Adipose tissue (tissue), 3 donors: ENCODE measurements around the gene SLC39A8. TPM values are rescaled to one million over a fixed set of nuclear protein-coding genes. Genes with fewer than 3 reads are reported as not detected.
"Not testable (repeated sequence)": the region's sequence is repeated elsewhere in the genome, so short reads cannot be mapped to it uniquely, and the experiment has no call there.

Experiments used
- H3K27ac ChIP-seq: one replicate; pipeline ENCODE4 v1.5.1; 2013; ENCODE audit warnings: low read depth, low read length
- WGBS, 3 donors: extraction: QIAGEN DNeasy Blood & Tissue Kit; methylation state at CpG; one replicate each; pipeline ENCODE4 v1.1.7; 2013; 5-methylcytosine and 5-hydroxymethylcytosine counted together
- polyA plus RNA-seq, 3 donors: library from polyadenylated mRNA; stranded (reverse); fragments of 200-250 nt; gene quantifications; one replicate each; pipeline ENCODE4 v1.2.3, GENCODE V29; 2013
- donor health status: healthy with polysubstance abuse.
- donor health status: Bipolar disorder and iron deficiency.
- donor health status: healthy.

SLC39A8 gene
- polyA plus RNA-seq, 3 donors = 7.0 to 25.4 (median 23.8) TPM

DNA sequence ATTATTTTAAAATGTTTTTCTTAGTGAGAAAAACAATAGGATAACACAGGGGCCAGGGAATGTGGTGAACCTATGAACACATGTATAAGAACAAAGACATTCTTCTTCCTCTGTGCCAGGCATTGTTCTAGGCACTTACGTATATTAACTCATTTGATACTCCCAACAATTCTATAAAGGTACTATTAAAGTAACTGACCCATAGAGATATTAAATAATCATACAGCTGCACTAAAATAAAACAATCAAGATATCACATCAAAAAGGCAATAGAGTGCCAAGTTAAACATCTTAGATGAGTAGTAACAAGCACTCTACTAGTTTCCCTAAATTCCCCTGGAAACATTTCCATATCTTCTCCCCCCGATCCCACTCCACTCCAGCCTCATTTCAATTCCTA, 33.4 kb downstream of the SLC39A8 start:
- WGBS, 3 donors = 72 to 96% (median 80%) methylated on average over 2 of the region's 2 CpGs
- H3K27ac ChIP-seq = no peak overlapping the region

DNA sequence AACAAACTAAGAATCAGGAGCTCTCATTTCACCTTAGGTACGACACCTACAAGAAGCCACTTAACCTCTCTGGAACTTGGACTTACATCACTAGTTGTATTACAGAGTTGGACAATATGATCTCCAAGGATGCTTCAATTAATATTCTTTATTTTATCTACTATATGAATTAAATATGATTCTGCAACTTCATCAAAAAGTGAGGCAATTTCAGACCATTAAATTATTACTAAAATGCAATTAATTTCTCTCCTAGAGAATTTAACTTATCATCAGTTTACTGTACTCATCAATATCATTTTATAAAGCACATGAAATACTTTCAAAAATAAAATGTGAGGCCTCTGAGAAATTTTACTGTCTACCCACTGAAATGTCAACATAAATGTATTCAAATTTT, 33.9 kb downstream of the SLC39A8 start:
- 91 to 98% (median 91%) methylated on average over 1 of the region's 1 CpG for WGBS, 3 donors

DNA sequence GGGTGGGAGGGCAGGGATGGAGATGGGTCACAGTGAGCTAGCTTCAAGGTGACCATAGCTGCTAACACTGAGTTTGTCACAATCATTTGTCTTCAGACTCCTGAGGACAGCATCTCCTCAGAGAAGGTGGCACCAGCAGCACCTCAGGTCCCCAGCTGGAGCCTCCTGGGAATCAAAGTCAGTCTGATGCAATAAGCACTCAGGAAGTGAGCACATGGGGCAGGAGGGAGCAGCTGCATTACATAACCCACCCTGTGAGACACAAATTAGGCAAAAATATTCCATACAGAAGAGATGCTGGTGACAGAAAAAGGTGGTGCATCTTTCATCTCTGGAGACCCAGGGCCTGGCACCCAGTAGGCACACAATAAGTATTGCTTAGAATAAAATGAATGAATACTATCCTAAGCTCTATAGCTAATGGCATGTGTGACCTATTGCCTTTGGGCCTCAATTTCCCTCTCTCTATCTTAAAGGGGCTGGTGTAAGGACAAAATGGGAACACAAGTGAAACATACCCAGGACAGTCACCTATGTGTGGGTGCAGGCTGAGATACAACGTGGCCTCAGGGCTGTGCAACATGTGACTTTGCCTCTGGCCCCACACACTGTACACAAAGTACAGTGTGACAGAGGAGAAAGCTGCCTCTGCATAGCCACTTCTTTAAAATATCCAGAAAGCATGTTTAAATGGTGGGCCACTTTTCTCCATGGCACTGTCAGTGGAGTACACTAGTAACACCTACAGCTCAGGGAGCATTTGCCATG, 37.1 kb downstream of the SLC39A8 start:
- no peak overlapping the region for H3K27ac ChIP-seq
- 48 to 90% (median 55%) methylated on average over 1 of the region's 1 CpG for WGBS, 3 donors

More for the DNA sequence above, 33.9 kb downstream of the SLC39A8 start:
- H3K27ac ChIP-seq = no peak overlapping the region

DNA sequence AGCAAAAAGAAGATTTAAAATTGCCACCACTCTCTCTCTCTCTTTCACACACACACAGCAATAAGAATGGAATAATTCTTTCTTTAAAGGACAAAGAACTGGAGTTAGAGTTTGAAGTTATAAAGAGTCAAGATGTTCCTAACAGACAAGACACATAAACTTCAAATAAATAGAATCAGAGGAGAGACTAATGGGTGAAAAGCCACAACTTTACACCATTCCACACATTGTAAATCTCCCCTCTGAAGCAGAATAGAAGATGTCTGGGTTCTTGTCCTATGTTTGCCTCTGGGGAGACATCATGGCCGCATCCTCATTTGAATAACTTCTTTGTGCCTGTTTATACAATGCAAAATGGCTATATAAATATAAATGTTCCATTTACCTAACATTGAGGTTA, 39.6 kb downstream of the SLC39A8 start:
- no peak overlapping the region for H3K27ac ChIP-seq
- 96 to 100% (median 97%) methylated on average over 1 of the region's 1 CpG for whole genome bisulfite sequencing, 3 donors

DNA sequence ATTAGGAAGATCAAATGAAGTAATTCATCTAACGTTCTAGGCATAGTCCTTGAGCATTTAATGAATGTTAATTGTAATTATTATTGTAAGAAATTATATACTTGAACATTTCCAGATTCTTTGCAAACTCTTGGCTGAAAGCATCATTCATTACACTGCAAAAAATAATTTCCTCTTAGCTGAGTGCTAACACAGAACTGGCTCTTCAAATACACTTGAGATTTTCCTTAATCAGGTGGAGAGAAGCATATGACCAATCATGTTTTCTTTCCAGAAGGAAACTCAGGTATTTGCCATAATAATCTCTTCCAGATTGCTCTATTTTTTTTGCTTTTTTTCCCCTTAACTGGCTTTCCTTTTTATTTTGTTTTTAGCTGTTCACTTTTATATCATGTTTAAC, 42.5 kb downstream of the SLC39A8 start:
- 66 to 72% (median 70%) methylated on average over 1 of the region's 1 CpG for WGBS, 3 donors
- no peak overlapping the region for H3K27ac ChIP-seq

DNA sequence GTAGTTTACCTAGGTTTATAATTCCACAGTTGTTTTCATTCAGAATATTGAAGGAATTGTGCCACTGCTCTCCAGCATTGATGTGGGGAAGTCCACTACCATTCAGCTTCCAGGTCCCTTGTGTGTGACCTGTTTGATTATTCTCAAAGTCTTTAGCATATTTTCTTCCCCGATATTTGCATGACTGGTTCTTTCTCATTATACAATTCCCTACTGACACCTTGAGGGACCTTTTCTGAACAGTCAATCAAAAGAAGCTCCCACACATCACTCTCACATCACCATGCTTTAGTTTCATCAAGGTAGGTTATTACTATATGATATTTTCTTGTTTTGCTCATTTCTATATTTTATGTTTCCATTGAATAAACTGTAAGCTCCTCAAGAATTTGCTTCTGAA, 44.1 kb downstream of the SLC39A8 start:
- no peak overlapping the region for H3K27ac ChIP-seq
- WGBS, 3 donors = 90 to 97% (median 92%) methylated on average over 1 of the region's 1 CpG

DNA sequence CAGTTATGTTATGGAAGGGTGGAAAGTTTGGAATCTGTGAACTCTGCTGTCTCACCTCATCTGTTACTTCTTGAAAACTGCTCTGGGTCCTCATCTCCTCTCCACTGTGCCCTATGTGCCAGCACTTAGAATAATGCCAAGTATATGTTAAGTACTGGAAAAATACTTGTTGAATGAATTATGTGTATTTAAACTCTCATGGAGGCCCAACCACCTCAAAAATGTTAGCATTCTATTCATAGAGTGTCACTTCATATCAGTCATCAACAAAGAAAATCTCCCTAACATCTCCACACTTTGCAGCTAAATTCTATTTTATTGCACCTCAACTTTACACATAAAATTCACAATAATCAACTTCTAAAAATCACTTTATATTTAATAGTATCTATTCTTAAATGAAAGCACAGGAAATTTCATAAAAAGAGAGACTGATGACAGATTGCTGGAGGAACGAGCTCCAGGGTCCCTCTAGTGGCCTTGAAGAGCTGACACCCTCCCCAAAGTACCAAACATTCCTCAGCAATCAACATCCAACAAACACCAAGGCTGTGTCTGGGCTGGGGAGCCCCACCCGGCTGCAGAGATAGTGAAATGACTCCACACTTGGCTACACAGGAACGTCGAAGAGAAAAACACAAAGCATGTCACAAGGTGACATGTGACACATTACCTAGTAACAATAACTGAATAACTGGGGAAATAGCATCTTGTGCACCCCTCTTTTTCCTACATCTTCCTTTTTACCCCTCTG, 45.8 kb downstream of the SLC39A8 start:
- no peak overlapping the region for H3K27ac ChIP-seq
- 15 to 23% (median 21%) methylated on average over 4 of the region's 4 CpGs for WGBS, 3 donors

DNA sequence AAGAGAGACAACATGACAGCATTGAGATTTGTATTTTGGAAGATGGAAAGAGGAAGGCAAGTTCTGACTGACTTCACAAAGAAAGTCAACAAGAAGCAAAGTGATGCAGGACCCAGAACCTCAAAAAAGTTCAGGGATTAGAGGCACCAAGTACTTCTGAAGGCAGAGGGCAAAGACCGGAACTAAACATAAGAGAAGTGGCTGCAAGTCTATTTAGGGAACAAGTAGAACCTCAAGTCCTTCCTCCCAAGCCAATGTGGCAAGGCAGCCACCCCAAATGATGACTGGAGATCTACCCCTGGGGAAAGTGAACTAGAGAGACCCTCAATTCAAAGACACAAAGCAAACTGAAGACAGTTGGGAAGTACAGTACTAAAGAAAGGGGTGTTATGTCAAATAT, 46.6 kb downstream of the SLC39A8 start:
- no peak overlapping the region for H3K27ac ChIP-seq
- 58 to 100% (median 63%) methylated on average over 1 of the region's 1 CpG for WGBS, 3 donors

DNA sequence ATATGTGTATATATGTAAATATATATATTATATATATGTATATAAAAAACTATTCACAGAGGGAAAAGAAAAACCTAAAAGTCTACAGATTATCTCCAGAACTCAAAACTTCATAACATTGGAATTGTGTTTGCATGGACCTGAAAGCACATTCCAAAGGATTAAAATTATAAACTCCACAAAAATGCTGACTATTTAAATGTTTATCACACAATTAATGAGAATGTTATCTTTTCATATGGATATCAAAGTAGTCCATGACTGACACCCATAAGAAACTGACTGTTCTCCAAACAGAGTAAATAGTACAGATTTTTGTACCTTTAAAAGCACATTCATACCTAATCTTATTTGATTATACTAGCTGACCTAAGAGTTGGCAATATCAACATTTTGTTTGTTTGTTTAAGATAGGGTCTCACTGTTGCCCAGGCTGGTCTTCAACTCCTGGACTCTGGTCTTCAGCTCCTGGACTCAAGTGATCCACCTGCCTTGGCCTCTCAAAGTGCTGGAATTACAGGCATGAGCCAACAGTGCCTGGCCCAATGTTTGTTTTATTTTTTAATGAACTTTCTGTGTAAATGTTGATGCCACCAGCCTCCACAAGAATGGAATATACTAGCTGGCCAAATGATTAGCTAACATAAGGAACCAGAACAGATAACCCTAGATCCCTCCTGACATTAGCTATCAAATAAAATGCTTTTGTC, 50.0 kb downstream of the SLC39A8 start:
- H3K27ac ChIP-seq = no peak overlapping the region

DNA sequence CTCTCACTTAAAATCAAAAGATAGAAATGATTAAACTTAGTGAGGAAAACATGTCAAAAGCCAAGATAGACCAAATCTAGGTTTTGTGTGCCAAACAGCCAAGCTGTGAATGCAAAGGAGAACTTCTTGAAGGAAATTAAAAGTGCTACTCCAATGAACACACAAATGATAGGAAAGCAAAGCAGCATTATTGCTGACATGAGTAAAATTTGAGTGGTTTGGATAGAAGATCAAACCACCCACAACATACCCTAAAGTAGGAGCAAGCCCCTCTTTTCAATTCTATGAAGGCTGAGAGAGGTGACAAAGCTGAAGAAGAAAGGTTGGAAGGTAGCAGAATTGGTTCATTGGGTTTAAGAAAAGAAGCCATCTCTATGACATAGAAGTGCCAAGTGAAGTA, 56.8 kb downstream of the SLC39A8 start:
- H3K27ac ChIP-seq = no peak overlapping the region

DNA sequence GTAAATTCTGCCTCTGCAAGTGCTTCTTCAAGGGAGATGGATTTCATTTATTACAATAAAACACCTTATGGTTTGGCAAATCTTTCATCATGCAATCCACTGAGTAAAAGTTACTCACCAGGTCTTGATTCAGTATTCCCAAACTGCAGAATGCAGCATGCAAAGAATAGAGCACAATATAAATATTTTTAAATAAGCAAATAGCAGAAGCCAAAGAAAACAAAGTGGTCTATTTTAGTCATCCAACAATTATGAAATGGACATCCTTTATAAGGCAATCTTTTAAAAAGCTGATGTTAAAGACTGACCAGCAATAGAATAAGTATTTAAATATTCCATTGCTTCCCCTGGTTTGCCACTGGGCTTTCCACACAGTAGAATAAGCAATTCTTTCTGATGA, 59.5 kb downstream of the SLC39A8 start:
- no peak overlapping the region for H3K27ac ChIP-seq

DNA sequence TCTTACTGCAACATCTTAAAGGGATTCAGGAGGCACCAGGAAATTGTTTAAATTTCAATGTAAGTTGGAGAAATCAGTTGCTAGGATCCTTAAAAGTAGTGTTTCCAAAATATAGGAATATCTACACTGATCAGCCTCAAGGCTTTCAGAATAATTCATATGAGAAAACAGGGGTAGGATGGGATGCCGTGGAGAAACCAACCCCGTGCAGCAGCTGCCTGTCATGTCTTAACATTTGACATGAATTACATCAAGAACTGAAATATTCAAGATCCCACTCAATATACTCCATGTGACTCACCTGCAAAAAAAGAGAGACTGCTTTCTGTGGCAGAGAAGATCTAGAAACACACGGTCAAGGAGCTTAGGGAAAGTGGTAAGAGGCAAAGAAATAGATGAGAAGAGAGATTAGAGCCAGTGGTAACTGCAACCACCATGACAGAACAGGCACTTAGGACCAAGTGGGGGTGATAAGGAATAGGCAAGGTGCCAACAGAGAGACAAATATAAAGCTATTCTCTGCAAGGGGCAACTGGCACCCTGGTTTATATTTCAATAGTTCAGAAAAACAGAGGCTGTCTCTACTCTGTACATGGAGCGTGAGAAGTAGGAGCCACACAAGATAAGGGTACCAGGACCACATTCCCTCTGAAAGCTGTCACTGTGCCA, 64.0 kb downstream of the SLC39A8 start:
- no peak overlapping the region for H3K27ac ChIP-seq
- 88 to 91% (median 90%) methylated on average over 4 of the region's 4 CpGs for WGBS, 3 donors

DNA sequence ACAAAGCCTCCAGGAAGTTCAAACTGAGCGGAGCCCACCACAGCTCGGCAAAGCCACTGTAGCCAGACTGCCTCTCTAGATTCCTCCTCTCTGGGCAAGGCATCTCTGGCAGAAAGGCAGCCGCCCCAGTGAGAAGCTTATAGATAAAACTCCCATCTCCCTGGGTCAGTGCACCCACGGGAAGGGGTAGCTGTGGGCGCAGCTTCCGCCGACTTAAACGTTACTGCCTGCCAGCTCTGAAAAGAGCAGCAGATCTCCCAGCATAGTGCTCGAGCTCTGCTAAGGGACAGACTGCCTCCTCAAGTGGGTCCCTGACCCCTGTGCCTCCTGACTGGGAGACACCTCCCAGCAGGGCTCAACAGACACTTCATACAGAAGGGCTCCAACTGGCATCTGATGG, 72.0 kb downstream of the SLC39A8 start:
- H3K27ac ChIP-seq = not testable (repeated sequence)
- 93 to 97% (median 96%) methylated on average over 9 of the region's 9 CpGs for WGBS, 3 donors

DNA sequence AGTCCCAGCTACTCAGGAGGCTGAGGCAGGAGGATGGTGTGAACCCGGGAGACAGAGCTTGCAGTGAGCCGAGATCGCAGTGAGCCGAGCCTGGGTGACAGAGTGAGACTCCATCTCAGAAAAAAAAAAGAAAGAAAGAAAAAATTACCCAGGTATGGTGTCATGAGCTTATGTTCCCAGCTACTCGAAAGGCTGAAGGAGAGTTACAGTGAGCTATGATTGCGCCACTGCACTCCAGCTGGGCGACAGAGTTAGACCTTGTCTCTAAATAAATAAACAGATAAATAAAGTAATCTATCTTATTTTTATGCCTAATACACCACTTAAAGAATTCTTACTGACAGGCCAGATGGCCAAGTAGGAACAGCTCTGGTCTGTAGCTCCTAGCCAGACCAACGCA, 73.0 kb downstream of the SLC39A8 start:
- 91 to 94% (median 94%) methylated on average over 8 of the region's 8 CpGs for WGBS, 3 donors
- H3K27ac ChIP-seq = no peak overlapping the region

DNA sequence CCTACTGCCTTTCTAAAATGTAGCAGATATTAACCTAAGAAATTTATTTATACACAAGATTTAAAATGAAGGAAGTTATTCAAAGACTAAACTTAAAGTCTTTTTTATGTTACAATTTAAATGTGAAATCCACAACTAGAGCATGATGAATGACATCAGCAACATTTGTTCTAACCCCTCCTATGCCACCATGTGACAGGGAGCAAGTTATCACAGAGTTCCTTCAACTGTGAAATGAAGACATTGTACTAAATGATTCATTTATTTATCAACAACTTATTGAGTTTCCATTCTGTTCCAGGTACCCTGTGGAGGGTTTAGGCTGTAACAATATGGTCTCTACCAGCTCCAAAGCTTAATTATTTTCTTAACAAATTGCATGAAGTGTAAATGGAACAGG, 76.9 kb downstream of the SLC39A8 start:
- no peak overlapping the region for H3K27ac ChIP-seq

DNA sequence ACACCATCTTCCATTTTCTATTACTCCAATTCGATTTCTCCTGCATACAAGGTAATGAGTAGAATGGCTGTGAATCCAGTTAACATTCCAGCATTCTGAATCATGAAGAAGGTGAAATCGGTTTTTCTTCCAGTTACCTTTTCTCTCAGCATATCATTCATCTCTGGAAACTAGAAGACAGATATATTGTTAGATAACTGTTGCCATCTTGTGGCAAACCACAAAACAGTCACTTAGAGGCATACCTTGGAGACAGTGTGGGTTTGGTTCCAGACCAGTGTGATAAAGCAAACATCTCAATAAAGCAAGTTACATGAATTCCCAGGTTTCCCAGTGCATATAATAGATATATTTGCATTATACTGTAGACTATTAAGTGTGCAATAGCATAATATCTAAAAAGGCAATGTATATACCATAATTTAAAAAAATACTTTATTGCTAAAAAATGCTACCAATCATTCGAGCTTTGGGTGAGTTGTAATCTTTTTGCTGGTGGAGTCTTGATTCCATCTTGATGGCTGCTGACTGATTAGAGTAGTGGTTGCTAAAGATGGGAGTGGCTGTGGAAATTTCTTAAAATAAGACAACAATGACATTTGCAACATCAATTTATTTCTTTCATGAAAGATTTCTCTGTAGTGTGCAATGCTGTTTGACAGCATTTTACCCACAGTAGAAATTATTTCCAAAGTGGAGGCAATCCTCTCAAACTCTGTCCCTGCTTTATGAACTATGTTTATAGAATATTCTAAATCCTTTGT, 82.1 kb downstream of the SLC39A8 start:
- WGBS, 3 donors = 62 to 66% (median 65%) methylated on average over 3 of the region's 3 CpGs
- H3K27ac ChIP-seq = no peak overlapping the region

DNA sequence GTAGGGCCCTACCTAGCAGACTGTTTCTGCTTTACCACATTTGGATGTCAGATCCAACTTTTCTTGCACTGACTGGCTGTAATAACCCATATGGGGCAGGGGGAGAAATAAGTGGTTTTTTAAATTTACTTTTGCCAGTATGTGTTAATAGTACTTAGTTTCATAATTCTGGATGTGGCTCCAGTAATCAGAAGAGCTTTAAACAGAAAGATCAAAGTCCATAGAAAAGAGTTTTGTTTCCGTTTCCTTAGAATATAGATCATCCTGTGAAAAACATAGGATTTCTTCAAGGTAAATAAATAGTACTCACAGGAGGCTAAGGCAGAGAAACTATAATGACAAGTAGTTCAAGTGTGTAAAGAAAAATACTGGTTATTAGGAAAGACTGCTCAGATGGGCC, 85.6 kb downstream of the SLC39A8 start:
- H3K27ac ChIP-seq = no peak overlapping the region
- 39 to 96% (median 93%) methylated on average over 1 of the region's 1 CpG for WGBS, 3 donors

DNA sequence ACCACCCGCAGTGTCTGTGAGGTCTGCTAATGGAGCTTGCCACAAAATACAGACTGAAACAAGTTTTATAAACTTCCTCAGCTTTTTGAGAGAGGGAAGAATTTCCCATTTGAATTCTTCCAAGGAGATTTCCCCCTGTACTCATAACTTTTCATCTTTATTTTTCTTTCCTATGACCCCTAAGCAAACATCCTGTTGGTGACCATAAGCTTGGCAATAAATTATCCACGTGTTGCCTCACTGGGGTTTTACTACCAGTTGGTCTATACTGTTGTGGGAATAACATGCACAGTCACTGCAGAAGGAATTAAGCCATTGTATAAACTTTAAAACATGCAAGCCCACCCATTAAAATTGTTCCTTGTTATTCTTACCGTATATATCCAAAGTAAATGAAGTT, 86.2 kb downstream of the SLC39A8 start:
- 64 to 68% (median 68%) methylated on average over 3 of the region's 3 CpGs for WGBS, 3 donors
- no peak overlapping the region for H3K27ac ChIP-seq
